CD4-positive, alpha-beta T cell treated with Interleukin-1 beta for 1 hour (primary cell): ENCODE measurements around the gene RPLP1.
"Not testable (repeated sequence)": the region's sequence is repeated elsewhere in the genome, so short reads cannot be mapped to it uniquely, and the experiment has no call there.

Source experiments
- DNase-seq, 2 donors: peaks; one replicate each; pipeline ENCODE4 v3.0.0-alpha.2; 2020 to 2022

Gene RPLP1

GRCh38 chr15:69443032-69443611 lies 9.5 kb upstream of the RPLP1 start:
- no peak for DNase-seq

DNA sequence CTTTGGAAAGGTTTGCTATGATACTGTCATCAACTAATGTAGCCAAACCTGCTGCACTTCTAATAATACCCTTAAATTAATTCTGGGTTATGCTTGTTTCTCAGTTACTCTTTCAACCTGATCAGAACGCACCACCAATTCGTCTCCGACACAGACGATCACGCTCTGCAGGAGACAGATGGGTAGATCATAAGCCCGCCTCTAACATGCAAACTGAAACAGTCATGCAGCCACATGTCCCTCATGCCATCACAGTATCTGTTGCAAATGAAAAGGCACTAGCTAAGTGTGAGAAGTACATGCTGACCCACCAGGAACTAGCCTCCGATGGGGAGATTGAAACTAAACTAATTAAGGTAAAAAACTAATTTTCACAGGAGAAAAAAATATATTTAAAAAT lies 7.9 kb upstream of the RPLP1 start:
- DNase-seq = no peak

GRCh38 chr15:69446953-69447352 lies 5.7 kb upstream of the RPLP1 start:
- no peak for DNase-seq

GRCh38 chr15:69450221-69450620 lies 2.4 kb upstream of the RPLP1 start:
- not testable (repeated sequence) for DNase-seq

DNA sequence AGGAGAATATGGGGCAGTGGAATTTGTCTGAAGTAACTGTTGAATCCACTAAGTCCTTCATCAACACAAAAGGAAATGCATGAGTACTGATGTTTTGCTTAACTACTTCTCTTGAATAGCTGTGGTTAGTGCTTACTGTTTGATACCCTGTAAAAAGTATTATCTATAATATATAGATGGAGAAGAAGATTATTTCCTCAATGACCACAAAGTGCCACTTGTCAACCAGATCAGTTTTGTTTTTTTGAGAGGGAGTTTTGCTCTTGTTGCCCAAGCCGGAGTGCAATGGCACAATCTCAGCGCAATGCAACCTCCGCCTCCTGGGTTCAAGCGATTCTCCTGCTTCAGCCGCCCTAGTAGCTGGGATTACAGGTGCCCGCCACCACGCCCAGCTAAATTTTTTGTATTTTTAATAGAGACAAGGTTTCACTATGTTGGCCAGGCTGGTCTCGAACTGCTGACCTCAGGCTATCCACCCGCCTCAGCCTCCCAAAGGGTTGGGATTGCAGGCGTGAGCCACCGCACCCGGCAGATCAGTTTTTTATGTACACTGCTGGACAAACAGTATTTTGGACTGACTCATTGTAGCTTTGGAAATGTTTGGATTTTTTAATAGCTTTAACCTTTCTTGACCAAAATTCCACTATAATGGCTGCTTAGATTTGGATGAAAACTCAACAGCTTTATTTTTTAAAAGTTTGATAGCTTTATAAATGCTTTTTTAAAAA lies 1.5 kb upstream of the RPLP1 start:
- DNase-seq = no peak

GRCh38 chr15:69451951-69452691 lies 497 bp upstream of the RPLP1 start:
- no peak for DNase-seq

GRCh38 chr15:69454953-69455352 lies 2.3 kb downstream of the RPLP1 start:
- DNase-seq = no peak

DNA sequence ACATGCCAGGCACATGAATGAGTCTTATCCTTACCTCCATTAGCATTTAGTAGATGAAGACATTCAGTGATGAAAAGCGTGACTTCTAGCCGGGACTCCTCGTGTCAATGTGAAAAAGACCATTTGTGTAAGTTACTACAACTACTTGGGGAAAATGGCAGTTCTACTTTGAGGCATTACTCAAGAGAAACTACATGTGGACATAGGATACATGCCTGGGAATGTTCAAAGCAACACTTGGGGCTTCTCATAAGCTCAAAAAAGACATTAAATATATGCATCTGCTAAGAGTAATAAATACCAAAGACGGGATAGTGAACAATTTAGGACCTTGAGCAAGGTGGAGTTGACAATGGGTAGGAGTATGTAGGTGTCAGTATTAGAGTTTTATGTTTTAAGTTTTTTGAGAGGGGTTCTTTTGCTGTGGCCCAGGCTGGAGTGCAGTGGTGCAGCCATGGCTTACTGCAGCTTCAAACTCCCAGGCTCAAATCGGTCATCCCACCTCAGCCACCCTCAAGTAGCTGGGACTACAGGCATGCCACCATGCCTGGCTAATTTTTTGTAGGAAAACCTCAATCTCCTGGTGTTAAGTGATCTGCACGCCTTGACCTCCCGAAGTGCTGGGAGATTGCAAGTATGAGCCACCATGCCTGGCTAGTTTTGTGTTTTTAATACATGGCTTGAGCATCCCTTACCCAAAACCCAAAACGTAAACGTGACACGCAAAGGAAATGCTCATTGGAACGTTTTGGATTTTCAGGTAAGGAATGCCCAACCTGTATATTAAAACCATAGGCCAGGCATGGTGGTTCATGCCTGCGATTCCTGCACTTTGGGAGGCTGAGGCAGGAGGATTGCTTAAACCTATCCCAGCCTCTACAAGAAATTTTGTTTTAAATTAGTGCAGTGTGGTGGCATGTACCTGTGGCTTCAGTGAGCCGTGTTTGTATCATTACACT lies 3.9 kb downstream of the RPLP1 start:
- no peak for DNase-seq

DNA sequence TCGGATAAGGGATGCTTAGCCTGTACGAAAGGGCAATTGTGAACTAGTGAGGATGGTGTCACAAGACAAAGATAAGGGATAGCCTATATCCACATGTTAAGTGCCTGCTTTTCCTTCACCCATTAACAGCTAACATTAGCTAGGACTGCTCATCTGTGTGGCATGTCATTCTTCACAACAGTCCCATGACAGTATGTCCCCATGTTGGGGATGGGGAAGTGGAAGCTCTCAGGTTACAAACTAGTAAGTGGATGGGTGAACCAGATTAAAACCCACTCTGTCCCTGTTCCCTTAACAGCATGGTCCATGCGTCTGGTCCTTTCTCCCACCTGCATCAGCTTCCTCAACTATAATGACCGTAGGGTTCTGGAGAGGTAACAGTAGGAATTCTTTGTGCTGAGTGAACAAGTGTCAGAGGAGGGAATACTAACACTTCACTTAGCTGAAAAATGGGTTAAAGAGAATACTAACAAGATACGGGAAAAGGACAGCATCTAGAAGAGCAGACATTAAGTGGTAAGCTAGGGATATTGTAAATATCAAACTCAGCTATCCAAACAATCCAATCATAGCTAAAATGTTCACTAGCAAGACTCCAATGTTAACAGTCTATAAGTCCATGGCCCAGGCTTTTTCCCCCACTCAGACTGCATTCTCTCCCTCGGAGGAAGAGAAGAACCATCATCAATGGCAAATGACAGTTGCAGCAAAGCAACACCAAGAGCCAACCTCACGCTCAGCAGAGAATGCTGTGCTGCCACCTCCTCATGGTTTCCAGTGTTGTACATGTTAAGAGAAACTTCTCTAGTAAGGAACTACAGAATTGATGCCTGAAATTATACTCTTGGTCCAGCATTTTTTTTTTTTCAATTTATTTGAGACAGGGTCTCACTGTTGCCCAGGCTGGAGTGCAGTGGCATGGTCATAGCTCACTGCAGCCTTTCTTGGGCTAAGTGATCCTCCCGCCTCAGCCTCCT lies 5.0 kb downstream of the RPLP1 start:
- DNase-seq = no peak

DNA sequence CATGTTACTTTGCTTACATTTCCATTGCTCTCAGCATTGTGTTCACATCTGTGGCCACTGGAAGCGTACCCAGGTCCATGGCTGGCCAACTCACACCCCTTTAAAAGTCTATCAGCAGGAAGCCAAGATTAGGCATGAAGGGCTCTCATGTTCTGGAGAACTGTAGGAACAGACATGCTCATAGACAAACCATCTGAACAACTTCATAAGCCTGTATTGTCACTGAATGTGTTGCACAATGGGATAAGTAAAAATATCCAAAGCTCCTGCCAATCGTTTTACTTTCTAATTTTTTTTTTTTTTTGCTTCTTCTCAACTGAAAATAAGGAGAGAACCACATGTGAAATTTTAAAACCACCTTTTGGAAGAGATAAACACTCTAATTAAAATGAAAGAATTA lies 6.4 kb downstream of the RPLP1 start:
- DNase-seq = no peak

GRCh38 chr15:69460481-69460880 lies 7.9 kb downstream of the RPLP1 start:
- DNase-seq = no peak

- no peak for DNase-seq
Observed at GRCh38 chr15:69462030-69462492, 9.4 kb downstream of the RPLP1 start.

- DNase-seq = peak; percentile 93 to 95
Observed at GRCh38 chr15:69462493-69463181, 10.0 kb downstream of the RPLP1 start.

DNA sequence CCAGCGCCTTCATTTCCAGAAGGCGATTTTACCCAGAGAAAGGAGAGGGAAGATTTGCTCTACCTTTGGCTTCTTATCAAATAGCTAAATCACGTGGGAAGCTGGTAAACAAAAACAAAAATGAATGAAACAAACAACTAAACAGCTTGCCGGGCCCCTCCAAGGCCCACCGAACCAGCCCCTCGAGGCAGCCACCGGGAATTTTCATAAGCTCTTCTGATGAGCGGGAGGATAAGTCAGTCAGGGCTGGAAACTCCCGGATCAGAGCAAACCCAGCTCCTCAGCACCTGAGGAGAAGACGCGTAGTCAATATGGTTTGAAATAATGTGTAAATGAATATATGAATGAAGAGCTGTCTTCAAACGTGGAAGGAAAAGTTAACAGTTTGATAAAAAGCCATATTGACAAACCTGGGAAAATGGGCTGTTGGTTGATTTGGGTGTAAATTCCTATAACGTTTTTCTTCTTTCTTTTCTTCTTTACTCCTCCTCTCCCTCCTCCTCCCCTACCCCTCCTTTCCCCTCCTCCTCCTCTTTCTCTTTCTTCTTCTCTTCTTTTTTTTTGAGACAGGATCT lies 10.7 kb downstream of the RPLP1 start:
- no peak for DNase-seq

- no peak for DNase-seq
Observed at GRCh38 chr15:69465253-69465652, 12.6 kb downstream of the RPLP1 start.

DNA sequence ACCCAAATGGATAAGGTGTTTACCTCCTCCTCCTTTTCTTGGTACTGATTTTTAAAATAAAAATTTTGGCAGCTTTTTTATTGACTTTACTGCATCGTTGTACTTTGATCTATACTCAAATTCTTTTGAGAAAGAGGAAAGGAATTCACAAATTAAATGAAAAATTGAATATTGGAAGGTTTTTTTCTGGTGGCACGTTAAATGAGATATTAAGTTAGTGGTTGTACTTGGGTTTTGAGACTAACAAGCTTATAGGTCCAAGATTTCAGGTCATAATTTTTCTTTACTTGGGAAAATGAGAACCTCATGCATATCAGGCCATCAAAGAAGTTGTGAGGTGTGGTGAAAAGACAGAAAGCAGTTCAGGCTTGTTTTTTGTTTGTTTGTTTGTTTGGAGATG lies 14.1 kb downstream of the RPLP1 start:
- DNase-seq = no peak

DNA sequence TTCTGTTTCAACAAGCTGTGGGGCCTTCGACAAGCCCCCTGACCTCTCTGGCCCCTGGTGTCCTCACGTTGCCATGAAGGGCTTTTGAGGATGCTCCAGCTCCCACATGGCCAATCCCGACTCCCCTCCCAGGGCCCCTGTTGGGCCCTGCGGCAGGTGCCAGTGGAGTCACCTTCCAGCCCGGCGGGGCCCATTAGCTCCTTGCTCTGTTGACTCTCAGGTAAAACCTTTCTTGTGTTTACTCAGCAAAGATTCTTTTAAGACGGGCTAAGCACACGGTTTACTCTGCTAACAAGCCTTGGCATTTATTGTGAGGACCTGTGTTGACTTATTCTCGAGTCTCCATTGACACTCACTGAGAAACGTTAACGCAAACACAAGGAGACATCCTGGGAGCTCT lies 15.0 kb downstream of the RPLP1 start:
- no peak for DNase-seq

GRCh38 chr15:69468241-69469121 lies 15.9 kb downstream of the RPLP1 start:
- peak; percentile 89 to 90 for DNase-seq

- DNase-seq = no peak
Observed at GRCh38 chr15:69469467-69470201, 17.0 kb downstream of the RPLP1 start.
